GM12872 (cell line): ENCODE results near the gene SLX4.

ENCODE experiments used
- CTCF ChIP-seq: IDR thresholded peaks from 3 replicates; pipeline ENCODE4 v1.5.1; 2011; ENCODE audit warnings: low read depth, mild to moderate bottlenecking, low read length, moderate library complexity; ENCODE audit not compliant: insufficient read depth

The SLX4 gene

GRCh38 chr16:3652373-3653195 is 41.2 kb upstream of the SLX4 start:
- no peak for TF ChIP-seq CTCF

GRCh38 chr16:3651461-3652372 is 40.3 kb upstream of the SLX4 start:
- TF ChIP-seq CTCF = no peak

GRCh38 chr16:3650631-3651265 is 39.3 kb upstream of the SLX4 start:
- TF ChIP-seq CTCF = no peak

- TF ChIP-seq CTCF = no peak
Measured at GRCh38 chr16:3646348-3646920, 35.0 kb upstream of the SLX4 start.

- TF ChIP-seq CTCF = no peak
Measured at GRCh38 chr16:3645504-3646347, 34.3 kb upstream of the SLX4 start.

- TF ChIP-seq CTCF = no peak
Measured at GRCh38 chr16:3645108-3645503, 33.7 kb upstream of the SLX4 start.
